Astrocyte (in vitro differentiated cells and primary cell): Measurements from ENCODE around the gene DNAL1. TPM values are rescaled to one million over a fixed set of nuclear protein-coding genes. Genes with fewer than 3 reads are reported as not detected.

ENCODE experiments used
- DNase-seq: peaks from one replicate; pipeline ENCODE4 v3.0.0-alpha.2; 2010; ENCODE audit warnings: low read depth
- FAIRE-seq: peaks from 2 replicates; lab custom pipeline; 2011; peaks lifted over from hg19 to GRCh38; lab: Jason Lieb, UNC
- H2AFZ ChIP-seq: 2 replicates; pipeline ENCODE4 v1.6.0; 2012; ENCODE audit warnings: low read depth, low read length, inconsistent platforms
- H3K27ac ChIP-seq: 2 replicates; pipeline ENCODE4 v1.5.1; 2011; ENCODE audit warnings: low read depth, low read length, inconsistent platforms
- H3K27me3 ChIP-seq: 2 replicates; pipeline ENCODE4 v1.6.0; 2011; ENCODE audit warnings: low read length, inconsistent platforms; ENCODE audit not compliant: insufficient read depth
- H3K36me3 ChIP-seq: 2 replicates; pipeline ENCODE4 v1.5.1; 2011; ENCODE audit warnings: low read length, inconsistent platforms; ENCODE audit not compliant: insufficient read depth
- H3K4me1 ChIP-seq: 2 replicates; pipeline ENCODE4 v1.5.1; 2011; ENCODE audit warnings: low read length, inconsistent platforms; ENCODE audit not compliant: insufficient read depth
- H3K4me2 ChIP-seq: 2 replicates; pipeline ENCODE4 v1.6.0; 2012; ENCODE audit warnings: low read length, inconsistent platforms
- H3K4me3 ChIP-seq: 2 replicates; pipeline ENCODE4 v1.5.1; 2011; ENCODE audit warnings: low read depth, mild to moderate bottlenecking, low read length, inconsistent platforms; ENCODE audit not compliant: insufficient read depth
- H3K79me2 ChIP-seq: 2 replicates; pipeline ENCODE4 v1.6.0; 2012; ENCODE audit warnings: mild to moderate bottlenecking, low read length, inconsistent platforms; ENCODE audit not compliant: insufficient read depth
- H3K9ac ChIP-seq: 2 replicates; pipeline ENCODE4 v1.6.0; 2012; ENCODE audit warnings: mild to moderate bottlenecking, low read length, inconsistent platforms
- H3K9me3 ChIP-seq: 2 replicates; pipeline ENCODE4 v1.5.1; 2012; ENCODE audit warnings: low read depth, mild to moderate bottlenecking, low read length, inconsistent platforms; ENCODE audit not compliant: insufficient read depth
- H4K20me1 ChIP-seq: 2 replicates; pipeline ENCODE4 v1.6.0; 2012; ENCODE audit warnings: low read length, inconsistent platforms; ENCODE audit not compliant: insufficient read depth
- H3K27ac Mint-ChIP-seq: one replicate; pipeline ENCODE4 v1.8.0; 2021; ENCODE audit warnings: mild to moderate bottlenecking, mixed read lengths; ENCODE audit not compliant: unreplicated experiment
- H3K27me3 Mint-ChIP-seq: one replicate; pipeline ENCODE4 v1.8.0; 2021; ENCODE audit warnings: low read depth, mixed read lengths; ENCODE audit not compliant: unreplicated experiment
- H3K36me3 Mint-ChIP-seq: one replicate; pipeline ENCODE4 v1.8.0; 2021; ENCODE audit warnings: low read depth, mixed read lengths; ENCODE audit not compliant: unreplicated experiment
- H3K4me1 Mint-ChIP-seq: one replicate; pipeline ENCODE4 v1.8.0; 2021; ENCODE audit warnings: low read depth, mixed read lengths; ENCODE audit not compliant: unreplicated experiment
- H3K4me3 Mint-ChIP-seq: one replicate; pipeline ENCODE4 v1.8.0; 2021; ENCODE audit warnings: mild to moderate bottlenecking, moderate library complexity, mixed read lengths; ENCODE audit not compliant: unreplicated experiment
- H3K9me3 Mint-ChIP-seq: one replicate; pipeline ENCODE4 v1.8.0; 2021; ENCODE audit warnings: mild to moderate bottlenecking, mixed read lengths; ENCODE audit not compliant: unreplicated experiment
- EZH2 ChIP-seq: IDR thresholded peaks from 2 replicates; pipeline ENCODE4 v1.6.1; 2012; ENCODE audit warnings: mild to moderate bottlenecking, low read length, inconsistent platforms; ENCODE audit not compliant: insufficient read depth
- total RNA-seq: library from RNA; stranded (reverse); gene quantifications from 2 replicates; pipeline ENCODE4 v1.2.1, GENCODE V29; 2021
- TF ChIP-seq, protein P1 (sequence below): IDR thresholded peaks from 2 replicates; pipeline ENCODE4 v1.5.1; 2011; ENCODE audit warnings: low read depth, mild to moderate bottlenecking, inconsistent platforms, low read length, moderate library complexity; ENCODE audit not compliant: insufficient read depth

DNAL1 gene
- total RNA-seq, 1 donor from 2014 or later, result 24.9 TPM

- no peak overlapping the region for H3K4me2 ChIP-seq
- no peak overlapping the region for H2AFZ ChIP-seq
- H3K4me1 ChIP-seq, result peaks cover 44% of the 10 kb centered on the region
- H3K9me3 Mint-ChIP-seq, result no peaks in the 10 kb centered on the region
- no peaks in the 10 kb centered on the region for H3K9me3 ChIP-seq
- H3K27ac ChIP-seq, result no peak overlapping the region
- FAIRE-seq (no peak), DNase-seq (no peak)
- H3K27ac Mint-ChIP-seq, result no peak overlapping the region
- H4K20me1 ChIP-seq, result peaks cover 11% of the 10 kb centered on the region
- no peaks in the 10 kb centered on the region for H3K27me3 ChIP-seq
- no peak for TF ChIP-seq EZH2
- TF ChIP-seq, protein P1, sequence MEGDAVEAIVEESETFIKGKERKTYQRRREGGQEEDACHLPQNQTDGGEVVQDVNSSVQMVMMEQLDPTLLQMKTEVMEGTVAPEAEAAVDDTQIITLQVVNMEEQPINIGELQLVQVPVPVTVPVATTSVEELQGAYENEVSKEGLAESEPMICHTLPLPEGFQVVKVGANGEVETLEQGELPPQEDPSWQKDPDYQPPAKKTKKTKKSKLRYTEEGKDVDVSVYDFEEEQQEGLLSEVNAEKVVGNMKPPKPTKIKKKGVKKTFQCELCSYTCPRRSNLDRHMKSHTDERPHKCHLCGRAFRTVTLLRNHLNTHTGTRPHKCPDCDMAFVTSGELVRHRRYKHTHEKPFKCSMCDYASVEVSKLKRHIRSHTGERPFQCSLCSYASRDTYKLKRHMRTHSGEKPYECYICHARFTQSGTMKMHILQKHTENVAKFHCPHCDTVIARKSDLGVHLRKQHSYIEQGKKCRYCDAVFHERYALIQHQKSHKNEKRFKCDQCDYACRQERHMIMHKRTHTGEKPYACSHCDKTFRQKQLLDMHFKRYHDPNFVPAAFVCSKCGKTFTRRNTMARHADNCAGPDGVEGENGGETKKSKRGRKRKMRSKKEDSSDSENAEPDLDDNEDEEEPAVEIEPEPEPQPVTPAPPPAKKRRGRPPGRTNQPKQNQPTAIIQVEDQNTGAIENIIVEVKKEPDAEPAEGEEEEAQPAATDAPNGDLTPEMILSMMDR, result no peak
- H3K27me3 Mint-ChIP-seq, result no peaks in the 10 kb centered on the region
- no peak overlapping the region for H3K4me3 Mint-ChIP-seq
- peaks cover 12% of the 10 kb centered on the region for H3K79me2 ChIP-seq
- H3K36me3 Mint-ChIP-seq, result peaks cover 20% of the 10 kb centered on the region
- H3K4me3 ChIP-seq, result no peak overlapping the region
- H3K36me3 ChIP-seq, result peaks cover 38% of the 10 kb centered on the region
- H3K4me1 Mint-ChIP-seq, result peaks cover 38% of the 10 kb centered on the region
- H3K9ac ChIP-seq, result no peak overlapping the region
Observed at GRCh38 chr14:73720636-73721035, 75.8 kb downstream of the DNAL1 start.

- no peaks in the 10 kb centered on the region for H3K27me3 ChIP-seq
- no peak for FAIRE-seq
- H3K9me3 Mint-ChIP-seq, result no peaks in the 10 kb centered on the region
Observed at GRCh38 chr14:73721101-73721821, 76.5 kb downstream of the DNAL1 start.

More at GRCh38 chr14:73721101-73721821, 76.5 kb downstream of the DNAL1 start:
- Histone ChIP-seq H3K4me3 (no peak overlapping the region), H3K9me3 (no peaks in the 10 kb centered on the region), H3K79me2 (peaks cover 12% of the 10 kb centered on the region), H3K9ac (no peak overlapping the region), H2AFZ (no peak overlapping the region), H3K36me3 (peaks cover 37% of the 10 kb centered on the region), H3K4me2 (no peak overlapping the region), H4K20me1 (peaks cover 11% of the 10 kb centered on the region), H3K4me1 (peaks cover 50% of the 10 kb centered on the region), H3K27ac (no peak overlapping the region)
- DNase-seq, result no peak
- H3K27ac Mint-ChIP-seq, result no peak overlapping the region
- no peak for TF ChIP-seq EZH2
- TF ChIP-seq, protein P1, result no peak
- no peaks in the 10 kb centered on the region for H3K27me3 Mint-ChIP-seq
- no peak overlapping the region for H3K4me3 Mint-ChIP-seq
- peaks cover 44% of the 10 kb centered on the region for H3K4me1 Mint-ChIP-seq
- H3K36me3 Mint-ChIP-seq, result peaks cover 20% of the 10 kb centered on the region
